Fibroblast of lung (primary cell): Measurements from ENCODE around the gene HTT. TPM values are rescaled to one million over a fixed set of nuclear protein-coding genes. Genes with fewer than 3 reads are reported as not detected.
"Not testable (repeated sequence)": the region's sequence is repeated elsewhere in the genome, so short reads cannot be mapped to it uniquely, and the experiment has no call there.

Experiments
- DNase-seq, 2 donors: peaks; one replicate each; pipeline versions ENCODE4 v3.0.0 to v3.0.0-alpha.2; 2010; ENCODE audit warnings: low read depth in 2 of 2
- H2AFZ ChIP-seq: 2 replicates; pipeline ENCODE4 v1.5.1; 2012; ENCODE audit warnings: low read length, control low read depth, inconsistent platforms
- H3K27ac ChIP-seq: 2 replicates; pipeline ENCODE4 v1.5.1; 2011; ENCODE audit warnings: low read length, control low read depth; ENCODE audit not compliant: insufficient read depth
- H3K27me3 ChIP-seq: 2 replicates; pipeline ENCODE4 v1.5.1; 2011; ENCODE audit warnings: mild to moderate bottlenecking, low read length; ENCODE audit not compliant: control insufficient read depth, insufficient read depth
- H3K36me3 ChIP-seq: 2 replicates; pipeline ENCODE4 v1.5.1; 2011; ENCODE audit warnings: low read length; ENCODE audit not compliant: control insufficient read depth, insufficient read depth
- H3K4me1 ChIP-seq: 2 replicates; pipeline ENCODE4 v1.5.1; 2011; ENCODE audit warnings: low read length; ENCODE audit not compliant: control insufficient read depth, insufficient read depth; ENCODE audit errors: extremely low read depth
- H3K4me2 ChIP-seq: 2 replicates; pipeline ENCODE4 v1.5.1; 2011; ENCODE audit warnings: low read length, control low read depth; ENCODE audit not compliant: insufficient read depth; ENCODE audit errors: extremely low read depth
- H3K4me3 ChIP-seq, 4 experiments: fragments of 200-600 bp in 1 of 4; sonication (generic) in 1 of 4; replicated peaks in 1 of 4; 2 replicates each; pipeline ENCODE4 v1.5.1; 2011 to 2016; ENCODE audit warnings: low read length in 4 of 4, low read depth in 3 of 4, mild to moderate bottlenecking in 3 of 4, control low read depth in 2 of 4, inconsistent platforms in 1 of 4, mixed read lengths in 1 of 4; ENCODE audit not compliant: insufficient read depth in 1 of 4; ENCODE audit errors: control extremely low read depth in 1 of 4
- H3K79me2 ChIP-seq: 2 replicates; pipeline ENCODE4 v1.5.1; 2012; ENCODE audit warnings: mild to moderate bottlenecking, low read length, inconsistent platforms; ENCODE audit not compliant: control insufficient read depth, insufficient read depth
- H3K9ac ChIP-seq: 2 replicates; pipeline ENCODE4 v1.5.1; 2011; ENCODE audit warnings: mild to moderate bottlenecking, low read length, control low read depth; ENCODE audit not compliant: insufficient read depth
- H3K9me3 ChIP-seq: 2 replicates; pipeline ENCODE4 v1.5.1; 2012; ENCODE audit warnings: low read depth, low read length; ENCODE audit not compliant: control insufficient read depth, insufficient read depth
- H4K20me1 ChIP-seq: 2 replicates; pipeline ENCODE4 v1.5.1; 2011; ENCODE audit warnings: low read length; ENCODE audit not compliant: control insufficient read depth, insufficient read depth; ENCODE audit errors: extremely low read depth
- CTCF ChIP-seq, 2 donors: IDR thresholded peaks in 1 of 2; conservative IDR thresholded peaks in 1 of 2; 1 replicate in 1 of 2; 2 replicates in 1 of 2; pipeline ENCODE4 v1.5.1; 2011 to 2012; ENCODE audit warnings: low read length in 2 of 2, control low read depth in 1 of 2, inconsistent platforms in 1 of 2, low read depth in 1 of 2, mild to moderate bottlenecking in 1 of 2
- EZH2 ChIP-seq: IDR thresholded peaks from 2 replicates; pipeline ENCODE4 v1.5.1; 2012; ENCODE audit warnings: low read length, control low read depth, mild to moderate bottlenecking; ENCODE audit errors: missing control alignments
- polyA plus RNA-seq, 2 donors: library from polyadenylated mRNA; depleted of rRNA in 1 of 2; stranded (reverse) in 1 of 2; unstranded in 1 of 2; fragments of >200 nt; gene quantifications; 2 replicates each; pipeline ENCODE4 v1.2.1, GENCODE V29; 2011 to 2012; ENCODE audit warnings: missing spikeins in 1 of 2
- total RNA-seq: library from RNA; depleted of rRNA; stranded (reverse); fragments of >200 nt; gene quantifications from 2 replicates; pipeline ENCODE4 v1.2.1, GENCODE V29; 2014

The HTT gene
- total and polyA plus RNA-seq, 2 donors (not counting 1 experiment from before 2014, with no cell fraction given), result 13.2 to 41.8 TPM

DNA sequence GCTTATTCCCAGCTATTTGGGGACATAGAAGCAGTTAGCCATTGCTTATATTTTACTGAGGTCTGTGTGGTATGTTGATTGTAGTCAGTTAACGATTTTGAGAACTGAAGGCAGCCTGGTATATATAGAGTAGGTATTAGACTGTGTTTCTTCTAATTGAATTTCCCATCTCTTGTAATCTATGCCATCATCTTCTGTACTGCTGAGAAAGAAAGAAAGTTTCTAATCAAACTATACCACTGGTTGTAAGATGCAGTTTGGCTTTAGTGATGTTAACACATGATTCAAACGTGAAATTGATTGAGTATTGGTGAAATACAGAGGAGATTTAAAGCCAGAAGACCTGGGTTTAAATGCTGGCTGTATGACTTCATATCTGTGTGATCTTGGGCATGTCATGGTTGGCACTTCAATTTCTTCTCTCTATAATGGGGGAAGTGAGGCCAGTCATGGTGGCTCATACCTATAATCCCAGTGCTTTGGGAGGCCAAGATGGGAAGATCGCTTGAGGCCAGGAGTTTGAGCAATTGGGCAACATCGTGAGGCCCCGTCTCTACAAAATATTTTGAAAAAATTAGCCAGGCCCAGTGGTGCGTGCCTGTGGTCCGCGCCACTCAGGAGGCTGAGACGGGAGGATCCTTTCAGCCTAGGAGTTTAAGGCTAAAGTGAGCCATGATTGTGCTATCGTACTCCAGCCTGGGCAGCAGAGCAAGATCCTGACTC, 11.6 kb downstream of the HTT start:
- no peak overlapping the region for H2AFZ ChIP-seq
- H3K9ac ChIP-seq, result no peak overlapping the region
- peaks cover 18% of the 10 kb centered on the region for H3K79me2 ChIP-seq
- no peaks in the 10 kb centered on the region for H3K36me3 ChIP-seq
- no peak overlapping the region for H3K27ac ChIP-seq
- H4K20me1 ChIP-seq, result peaks cover 1% of the 10 kb centered on the region
- no peaks in the 10 kb centered on the region for H3K27me3 ChIP-seq
- TF ChIP-seq EZH2 (no peak), CTCF (conservative IDR thresholded peaks at IDR 0.05 in 1 of 2, IDR thresholded peaks at IDR 0.05 in 1 of 2; ENCODE audit: low read depth in 1 of 2, low read length in 2 of 2) (no peak)
- no peak overlapping the region for H3K4me2 ChIP-seq
- no peaks in the 10 kb centered on the region for H3K9me3 ChIP-seq
- no peak for DNase-seq
- no peaks in the 10 kb centered on the region for H3K4me1 ChIP-seq
- H3K4me3 ChIP-seq, result no peak overlapping the region

DNA sequence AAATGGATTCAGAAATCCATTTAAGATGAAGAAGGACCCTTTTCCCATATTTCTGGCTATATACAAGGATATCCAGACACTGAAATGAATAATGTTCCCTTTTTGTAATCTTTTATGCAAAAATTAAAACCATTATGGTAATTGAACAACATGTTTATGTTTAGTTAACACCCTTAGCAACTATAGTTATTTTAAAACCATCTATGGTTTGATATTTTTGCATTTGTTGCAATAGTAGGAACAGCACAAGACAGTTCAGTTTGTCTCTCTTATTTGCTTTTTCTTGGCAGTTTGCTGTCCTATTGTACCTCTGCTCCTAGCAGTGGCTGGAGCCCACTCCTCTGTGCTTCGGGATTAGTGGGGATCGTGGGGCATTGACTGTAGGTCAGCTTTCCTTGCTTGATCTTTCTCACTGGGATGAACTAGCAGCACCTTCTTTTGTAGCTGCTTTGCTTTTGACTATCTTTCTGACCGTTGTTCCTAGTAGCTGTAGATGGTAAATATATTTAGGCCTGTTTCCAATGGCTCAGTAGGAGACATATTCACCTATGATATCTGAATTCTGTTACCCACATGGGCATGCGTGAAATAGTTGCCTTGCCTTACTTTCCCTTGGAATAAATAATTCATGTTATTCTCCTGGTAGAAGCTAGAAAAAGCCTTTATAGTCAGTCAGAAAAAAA, 12.8 kb downstream of the HTT start:
- Histone ChIP-seq H3K9ac (no peak overlapping the region), H3K9me3 (no peaks in the 10 kb centered on the region), H3K27ac (no peak overlapping the region), H3K27me3 (no peaks in the 10 kb centered on the region), H2AFZ (no peak overlapping the region), H3K36me3 (no peaks in the 10 kb centered on the region), H3K4me3 (no peak overlapping the region), H3K4me2 (no peak overlapping the region), H3K4me1 (no peaks in the 10 kb centered on the region), H4K20me1 (peaks cover under 1% of the 10 kb centered on the region), H3K79me2 (peaks cover 15% of the 10 kb centered on the region)
- no peak for DNase-seq
- TF ChIP-seq EZH2 (no peak), CTCF (conservative IDR thresholded peaks at IDR 0.05 in 1 of 2, IDR thresholded peaks at IDR 0.05 in 1 of 2; ENCODE audit: low read depth in 1 of 2, low read length in 2 of 2) (no peak)

DNA sequence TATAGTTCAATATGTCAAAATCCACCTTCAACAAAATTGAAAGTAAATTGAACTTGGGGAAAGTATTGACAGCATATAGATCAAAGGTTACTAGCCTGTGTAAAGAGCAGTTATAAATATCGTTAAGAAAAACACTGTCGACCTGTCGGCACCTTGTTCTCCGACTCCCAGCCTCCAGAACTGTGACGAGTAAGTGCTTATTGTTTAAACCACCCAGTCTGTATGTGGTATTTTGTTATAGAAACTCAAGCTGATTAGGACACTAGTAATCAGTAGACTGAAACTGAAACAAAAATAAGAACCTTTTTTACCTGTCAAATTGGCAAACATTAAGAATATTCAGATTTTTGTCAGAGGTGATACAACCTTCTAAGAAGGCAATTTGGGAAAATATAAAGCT, 17.0 kb downstream of the HTT start:
- Histone ChIP-seq H3K4me3 (no peak overlapping the region), H3K9me3 (no peaks in the 10 kb centered on the region), H3K36me3 (peaks cover 3% of the 10 kb centered on the region), H3K27ac (no peak overlapping the region), H3K79me2 (no peaks in the 10 kb centered on the region), H3K9ac (no peak overlapping the region), H2AFZ (no peak overlapping the region), H3K27me3 (no peaks in the 10 kb centered on the region), H3K4me1 (no peaks in the 10 kb centered on the region), H3K4me2 (no peak overlapping the region), H4K20me1 (no peaks in the 10 kb centered on the region)
- TF ChIP-seq EZH2, result no peak
- TF ChIP-seq CTCF (conservative IDR thresholded peaks at IDR 0.05 in 1 of 2, IDR thresholded peaks at IDR 0.05 in 1 of 2; ENCODE audit: low read depth in 1 of 2, low read length in 2 of 2), result no peak
- no peak for DNase-seq

DNA sequence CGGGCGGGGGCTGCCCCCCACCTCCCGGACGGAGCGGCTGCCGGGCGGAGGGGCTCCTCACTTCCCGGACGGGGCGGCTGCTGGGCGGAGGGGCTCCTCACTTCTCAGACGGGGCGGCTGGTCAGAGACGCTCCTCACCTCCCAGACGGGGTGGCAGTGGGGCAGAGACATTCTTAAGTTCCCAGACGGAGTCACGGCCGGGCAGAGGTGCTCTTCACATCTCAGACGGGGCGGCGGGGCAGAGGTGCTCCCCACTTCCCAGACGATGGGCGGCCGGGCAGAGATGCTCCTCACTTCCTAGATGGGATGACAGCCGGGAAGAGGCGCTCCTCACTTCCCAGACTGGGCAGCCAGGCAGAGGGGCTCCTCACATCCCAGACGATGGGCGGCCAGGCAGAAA, 20.2 kb downstream of the HTT start:
- H2AFZ ChIP-seq, result not testable (repeated sequence)

More for the DNA sequence above, 20.2 kb downstream of the HTT start:
- H3K27ac ChIP-seq, H3K9ac ChIP-seq, DNase-seq, H4K20me1 ChIP-seq, H3K9me3 ChIP-seq, H3K36me3 ChIP-seq, H3K4me1 ChIP-seq, H3K79me2 ChIP-seq, H3K27me3 ChIP-seq, H3K4me2 ChIP-seq, H3K4me3 ChIP-seq: not testable (repeated sequence)
